HG03442 (cell line): ENCODE measurements around the gene LYSMD2.
"Not testable (repeated sequence)": the region's sequence is repeated elsewhere in the genome, so short reads cannot be mapped to it uniquely, and the experiment has no call there.

Experiments used
- ATAC-seq: cut with Tn5 transposase; IDR thresholded peaks from one replicate; pipeline ENCODE4 v1.9.1; 2021; ENCODE audit warnings: mild to moderate bottlenecking, moderate library complexity; ENCODE audit not compliant: unreplicated experiment

LYSMD2 gene

DNA sequence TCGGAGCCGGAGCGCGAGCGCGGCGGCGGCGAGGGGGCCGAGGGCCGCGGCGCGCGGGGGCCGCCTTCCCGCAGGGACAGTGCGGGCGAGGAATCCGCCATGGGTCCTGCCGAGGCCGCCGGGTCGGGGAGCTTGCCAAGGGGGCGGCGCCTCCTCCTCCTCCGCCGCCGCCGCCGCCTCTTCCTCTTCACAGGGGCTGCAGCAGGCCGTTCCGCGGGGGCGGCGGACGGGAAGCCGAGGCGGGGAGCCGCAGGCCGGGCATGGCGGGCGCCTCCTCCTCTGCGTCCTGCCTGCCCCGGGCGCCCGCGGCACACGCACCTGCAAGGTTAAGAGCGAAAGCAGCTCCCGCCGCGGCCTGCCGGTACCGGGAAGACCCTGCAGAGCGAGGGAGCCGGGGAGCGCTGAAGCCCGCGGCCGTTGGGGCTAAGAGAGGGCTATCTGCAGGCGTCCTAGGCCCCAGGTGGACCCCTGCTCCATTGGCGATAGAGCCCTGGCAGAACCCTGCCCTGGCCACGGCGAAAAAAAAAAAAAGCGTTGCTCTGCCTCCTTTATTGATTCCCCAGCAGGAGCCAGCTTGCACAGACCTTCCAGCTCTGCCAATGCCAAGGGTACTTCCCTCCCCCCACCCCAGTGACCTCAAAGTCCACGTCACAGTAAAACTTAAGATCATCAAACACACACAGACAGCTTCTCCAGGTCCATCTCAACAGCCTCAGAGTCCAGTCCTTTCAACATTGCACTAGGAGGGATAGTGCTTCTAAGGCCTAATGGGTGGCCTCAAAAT, at the start of gene LYSMD2:
LYSMD2 (minus strand) TSS at position 134 of the 784 bp plus-strand sequence; CDS start at position 101, 33 bp downstream.
- peak; percentile 40 for ATAC-seq

DNA sequence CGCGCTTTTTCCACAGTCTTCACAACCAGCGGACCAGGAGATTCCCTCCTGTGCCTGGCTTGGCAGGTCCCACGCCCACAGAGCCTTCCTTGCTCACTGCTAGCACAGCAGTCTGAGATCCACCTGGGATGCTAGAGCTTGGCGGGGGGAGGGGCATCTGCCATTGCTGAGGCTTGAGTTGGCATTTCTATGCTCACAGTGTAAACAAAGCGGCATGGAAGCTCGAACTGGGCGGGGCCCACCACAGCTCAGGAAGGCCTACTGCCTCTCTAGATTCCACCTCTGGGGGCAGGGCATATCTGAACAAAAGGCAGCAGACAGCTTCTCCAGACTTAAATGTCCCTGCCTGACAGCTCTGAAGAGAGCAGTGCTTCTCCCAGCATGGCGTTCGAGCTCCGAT, 49.7 kb upstream of the LYSMD2 start:
- not testable (repeated sequence) for ATAC-seq

GRCh38 chr15:51783967-51784366, 46.5 kb upstream of the LYSMD2 start:
- no peak for ATAC-seq

DNA sequence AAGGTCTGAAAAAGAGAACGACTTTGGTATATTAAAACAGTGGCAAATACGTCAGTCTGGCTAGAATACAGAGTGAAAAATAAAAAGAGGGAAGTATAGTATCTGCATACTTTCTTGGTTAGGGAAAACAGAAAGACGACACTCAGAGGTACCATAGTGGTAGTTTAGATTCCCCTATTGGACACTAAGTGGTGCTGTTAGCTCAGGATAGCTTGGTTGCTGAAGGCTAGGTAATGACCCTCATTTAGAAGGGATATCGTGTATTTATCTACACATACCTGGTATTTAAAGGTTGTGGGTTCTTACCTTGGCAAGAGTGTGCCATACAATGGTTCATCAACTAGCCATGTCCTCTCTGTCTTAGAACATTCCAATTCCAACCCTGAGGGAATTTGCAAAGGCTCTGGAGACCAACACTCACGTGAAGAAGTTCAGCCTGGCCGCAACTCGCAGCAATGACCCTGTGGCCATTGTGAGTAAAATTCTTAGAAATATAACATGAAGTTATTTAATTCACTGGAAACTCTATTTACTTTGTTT, 45.0 kb upstream of the LYSMD2 start:
- no peak for ATAC-seq

DNA sequence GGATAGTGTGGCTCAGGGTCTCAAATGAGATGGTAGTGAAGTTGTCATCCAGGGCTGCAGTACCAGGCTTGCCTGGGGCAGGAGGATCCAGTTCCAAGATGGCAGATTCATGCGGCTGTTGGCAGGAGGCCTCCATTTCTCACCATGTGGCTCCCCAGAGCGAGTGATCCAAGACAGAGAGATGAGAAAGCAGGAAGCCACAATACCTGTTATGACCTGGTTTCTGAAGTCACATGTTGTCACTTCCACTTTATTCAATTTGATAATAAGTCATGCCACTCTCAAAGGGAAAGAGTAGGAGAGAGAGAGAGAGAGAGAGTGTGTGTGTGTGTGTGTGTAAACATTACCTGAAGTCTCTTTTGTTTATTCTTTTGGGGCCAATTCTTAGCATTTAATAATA, 44.1 kb upstream of the LYSMD2 start:
- ATAC-seq = no peak

DNA sequence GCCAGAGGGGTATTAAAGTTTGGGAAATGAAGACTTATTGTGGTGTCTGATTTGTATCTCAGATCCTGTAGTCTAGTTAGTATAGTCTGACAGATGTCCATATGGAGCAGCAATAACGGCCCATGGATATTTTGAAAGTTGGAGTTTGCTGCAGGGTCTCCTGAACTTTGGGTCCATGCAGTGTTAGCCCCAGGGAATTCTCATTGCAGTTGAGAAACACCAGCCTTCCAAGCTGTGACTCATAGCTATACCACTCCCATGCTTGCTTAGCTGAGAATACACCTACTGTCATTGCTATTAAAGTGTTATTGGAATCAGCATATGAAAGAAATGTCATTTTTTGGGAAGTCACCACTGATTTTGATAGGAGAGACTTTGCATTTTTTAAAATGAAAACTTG, 43.2 kb upstream of the LYSMD2 start:
- ATAC-seq = no peak

- ATAC-seq = no peak
These were observed 39.6 kb upstream of the LYSMD2 start for GRCh38 chr15:51776952-51777569.

- peak; percentile 45 for ATAC-seq
These were observed 38.7 kb upstream of the LYSMD2 start for GRCh38 chr15:51775967-51776816.

- ATAC-seq = no peak
These were observed 37.5 kb upstream of the LYSMD2 start for GRCh38 chr15:51774916-51775315.

- no peak for ATAC-seq
These were observed 34.3 kb upstream of the LYSMD2 start for GRCh38 chr15:51771773-51772172.

DNA sequence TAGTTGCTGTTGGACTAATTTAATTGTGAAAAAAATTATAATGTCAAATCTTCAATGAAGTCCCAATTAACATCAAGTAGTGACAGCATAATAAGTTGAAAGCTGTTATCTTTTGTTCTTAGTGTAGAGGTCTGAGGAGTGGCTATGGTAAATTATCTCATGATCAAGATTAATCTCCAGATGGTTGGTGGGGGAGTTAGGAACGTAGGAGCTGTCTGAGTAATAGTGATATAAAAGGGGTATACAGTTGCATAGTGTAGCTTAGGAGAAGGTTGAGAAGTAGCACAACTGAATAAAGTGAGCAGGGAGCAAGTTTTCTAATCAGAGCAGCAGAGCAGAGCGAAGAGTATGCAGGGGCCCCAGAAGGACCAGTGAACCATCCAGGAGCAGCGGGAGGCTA, 33.4 kb upstream of the LYSMD2 start:
- ATAC-seq = no peak

DNA sequence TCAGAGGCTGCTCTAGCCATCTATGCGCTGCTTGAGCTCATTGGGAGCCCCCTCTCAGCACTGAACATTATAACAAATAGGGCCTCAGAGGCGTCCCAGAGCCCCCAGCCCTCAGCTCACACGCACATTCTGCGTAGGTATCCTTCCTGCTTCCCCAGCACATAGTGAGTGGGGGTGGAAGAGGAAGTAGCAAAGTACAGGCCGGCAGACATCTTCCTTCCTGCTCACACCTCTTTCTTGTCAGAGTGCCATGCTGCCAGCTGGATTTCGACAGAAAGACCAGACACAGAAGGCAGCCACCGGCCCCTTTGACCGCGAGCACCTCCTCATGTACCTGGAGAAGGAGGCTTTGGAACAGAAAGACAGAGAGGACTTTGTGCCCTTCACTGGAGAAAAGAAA, 30.6 kb upstream of the LYSMD2 start:
- ATAC-seq = no peak

DNA sequence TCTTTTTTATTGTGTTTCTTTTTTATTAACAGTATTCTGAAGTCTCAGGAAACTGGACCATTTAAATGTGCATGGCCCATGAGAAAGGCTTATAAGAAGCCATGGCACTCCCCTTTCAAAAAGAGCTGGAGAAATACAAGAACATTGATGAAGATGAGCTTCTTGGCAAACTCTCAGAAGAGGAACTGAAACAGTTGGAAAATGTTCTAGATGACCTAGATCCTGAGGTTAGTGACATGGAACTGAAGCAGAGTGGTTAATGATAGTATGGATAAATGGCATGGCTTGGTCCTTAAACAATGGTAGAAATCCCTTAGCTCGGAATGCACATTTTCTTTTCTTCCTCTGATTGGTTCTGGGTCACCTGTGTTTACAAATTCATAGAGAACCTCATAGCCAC, 28.9 kb upstream of the LYSMD2 start:
- ATAC-seq = no peak

DNA sequence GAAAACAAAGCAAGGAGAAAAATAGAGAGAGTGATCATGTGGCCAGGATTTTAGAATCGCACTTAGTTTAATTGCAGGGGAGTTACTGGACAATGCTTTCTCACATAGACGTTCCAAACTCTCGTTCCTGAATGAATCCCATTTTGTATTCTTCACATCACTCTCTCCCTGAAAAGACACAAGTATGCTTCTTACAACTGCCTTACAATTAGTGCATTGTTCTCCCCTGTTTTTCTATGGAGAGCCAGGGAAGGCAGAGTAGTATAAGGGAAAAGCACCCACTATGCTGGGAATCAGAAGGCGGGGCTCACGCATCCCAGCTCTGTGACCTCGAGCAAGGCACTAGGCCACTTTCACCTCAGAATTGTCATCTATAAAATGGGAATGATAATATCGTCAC, 28.3 kb upstream of the LYSMD2 start:
- ATAC-seq = no peak

- ATAC-seq = no peak
These were observed 23.4 kb upstream of the LYSMD2 start for GRCh38 chr15:51760805-51761204.

DNA sequence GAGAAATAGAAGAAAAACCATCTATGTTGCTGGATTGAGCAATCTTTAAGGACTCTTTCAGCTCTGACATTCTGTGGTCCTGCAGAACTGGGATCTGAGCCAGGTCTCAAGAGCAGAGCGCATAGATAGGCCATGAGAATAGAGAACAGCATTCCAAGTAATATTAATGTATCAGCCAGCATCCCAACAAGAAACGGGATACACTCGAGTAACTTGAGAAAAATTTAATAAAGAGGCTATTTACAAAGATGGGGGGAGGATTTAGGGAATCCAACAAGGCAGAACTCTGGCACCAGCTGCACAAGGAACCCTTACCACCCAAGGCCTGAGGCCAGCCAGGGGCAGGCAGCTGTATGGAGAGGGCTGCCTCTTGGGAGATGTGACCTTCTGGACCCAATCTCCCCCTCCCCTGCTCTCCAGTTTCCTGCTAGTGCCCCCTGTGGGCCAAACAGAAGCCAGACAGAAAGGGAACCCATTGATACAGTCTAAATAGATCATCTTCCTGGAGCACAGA, 22.2 kb upstream of the LYSMD2 start:
- no peak for ATAC-seq

DNA sequence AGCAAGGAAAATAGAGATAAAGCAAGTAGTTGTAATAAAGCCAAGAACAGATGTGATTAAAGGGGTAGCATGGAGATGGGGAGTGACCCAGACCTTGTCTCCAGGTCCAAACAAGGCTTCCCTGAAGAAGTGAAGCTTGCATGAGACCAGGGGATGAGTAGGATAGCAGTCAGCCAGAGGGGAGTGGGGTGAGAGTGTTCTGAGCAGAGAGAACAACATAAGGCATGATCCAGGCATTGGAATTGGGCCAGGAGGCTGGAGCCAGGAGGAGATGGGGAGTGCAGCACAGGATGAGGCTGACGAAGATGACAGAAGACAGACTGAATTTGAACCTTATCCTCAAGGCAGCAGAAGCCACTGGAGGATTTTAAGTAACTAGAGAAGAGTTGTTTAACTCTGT, 21.2 kb upstream of the LYSMD2 start:
- no peak for ATAC-seq

- ATAC-seq = no peak
These were observed 20.0 kb upstream of the LYSMD2 start for GRCh38 chr15:51757450-51757849.

DNA sequence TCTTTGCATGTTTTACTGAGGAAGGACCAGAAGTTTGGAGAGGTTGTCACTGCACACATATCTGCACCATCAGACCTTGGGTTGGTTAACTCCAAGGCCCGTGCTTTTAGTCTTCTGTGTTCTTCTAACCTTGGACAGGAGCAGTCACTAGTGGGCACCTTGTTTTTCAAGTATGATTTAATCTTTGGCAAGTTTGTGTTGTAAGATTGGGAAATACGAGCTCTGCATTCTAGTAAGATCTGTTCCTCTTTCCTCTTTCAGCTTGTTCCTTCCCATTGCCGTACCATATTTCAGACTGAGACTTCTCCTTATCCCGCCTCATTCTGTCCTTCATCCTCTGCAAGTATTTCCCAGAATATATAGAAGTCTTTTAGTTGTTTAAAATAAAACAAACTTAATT, 19.0 kb upstream of the LYSMD2 start:
- ATAC-seq = no peak

- no peak for ATAC-seq
These were observed 18.3 kb upstream of the LYSMD2 start for GRCh38 chr15:51755790-51756189.

GRCh38 chr15:51754267-51754666, 16.8 kb upstream of the LYSMD2 start:
- no peak for ATAC-seq
